AG09319 (cell line): ENCODE data around the gene REXO4.

ENCODE experiments used
- DNase-seq: peaks from one replicate; pipeline ENCODE4 v3.0.0-alpha.2; 2010; ENCODE audit warnings: low read depth; ENCODE audit errors: extremely low read depth
- CTCF ChIP-seq: IDR thresholded peaks from 2 replicates; pipeline ENCODE4 v1.5.1; 2011; ENCODE audit warnings: low read depth, mild to moderate bottlenecking, inconsistent platforms, low read length, moderate library complexity

The REXO4 gene

GRCh38 chr9:133439337-133439736 is 21.5 kb upstream of the REXO4 start:
- TF ChIP-seq CTCF: no peak
- no peak for DNase-seq

GRCh38 chr9:133437753-133438531 is 20.1 kb upstream of the REXO4 start:
- no peak for TF ChIP-seq CTCF
- DNase-seq: no peak

DNA sequence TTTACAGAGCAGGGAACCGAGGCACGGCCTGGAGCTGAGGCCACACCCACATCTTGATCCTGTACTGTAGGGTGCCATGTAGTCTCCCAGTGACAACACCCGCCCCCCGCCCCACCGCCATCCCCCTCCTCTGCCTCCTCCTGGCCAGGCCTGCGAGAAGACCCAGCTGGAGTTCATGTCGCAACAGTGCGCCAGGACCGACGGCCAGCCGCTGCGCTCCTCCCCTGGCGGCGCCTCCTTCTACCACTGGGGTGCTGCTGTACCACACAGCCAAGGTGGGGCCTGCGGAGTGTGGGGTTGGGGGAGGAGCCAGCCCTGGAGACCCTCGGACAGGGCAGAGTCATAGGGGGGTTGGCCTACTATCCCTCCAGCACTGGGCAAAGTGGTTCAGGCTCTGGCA is 18.9 kb upstream of the REXO4 start:
- TF ChIP-seq CTCF: no peak
- DNase-seq: no peak

DNA sequence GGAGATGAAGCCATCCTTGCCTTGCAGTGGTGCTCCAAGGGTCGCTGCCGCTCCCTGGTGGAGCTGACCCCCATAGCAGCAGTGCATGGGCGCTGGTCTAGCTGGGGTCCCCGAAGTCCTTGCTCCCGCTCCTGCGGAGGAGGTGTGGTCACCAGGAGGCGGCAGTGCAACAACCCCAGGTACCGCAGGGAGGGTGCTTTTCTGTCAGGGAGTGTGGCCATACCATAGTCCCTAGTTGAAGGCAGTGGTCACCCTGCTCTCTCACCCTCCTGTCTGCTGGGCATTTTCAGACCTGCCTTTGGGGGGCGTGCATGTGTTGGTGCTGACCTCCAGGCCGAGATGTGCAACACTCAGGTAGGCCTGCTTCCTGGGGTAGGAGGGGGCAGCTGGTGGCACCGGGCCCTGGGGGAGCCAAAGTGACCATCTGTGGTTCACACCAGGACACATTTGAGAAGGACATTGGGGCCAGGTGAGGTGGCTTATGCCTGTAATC is 15.6 kb upstream of the REXO4 start:
- no peak for DNase-seq
- no peak for TF ChIP-seq CTCF

DNA sequence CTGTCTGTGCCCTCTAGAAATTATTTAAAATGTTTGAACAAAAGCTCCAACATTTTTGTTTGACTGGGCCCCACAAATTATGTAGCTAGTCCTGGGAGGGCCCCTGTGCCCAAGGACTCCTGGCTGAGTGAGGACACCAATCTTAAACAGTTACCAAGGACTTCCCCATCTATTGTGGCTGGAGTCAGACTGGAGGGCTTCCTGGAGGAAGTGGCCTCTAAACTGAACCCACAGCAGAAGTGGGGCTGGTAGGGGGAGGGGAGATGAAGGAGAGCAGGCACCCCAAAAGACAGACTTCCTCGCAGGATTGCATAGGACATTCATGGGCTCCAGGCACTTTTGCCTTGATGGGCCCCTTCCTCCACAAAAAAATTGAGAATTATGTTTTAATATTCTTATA is 12.4 kb upstream of the REXO4 start:
- TF ChIP-seq CTCF: no peak
- no peak for DNase-seq

- no peak for DNase-seq
- peak; percentile 22 for TF ChIP-seq CTCF
These were observed 11.9 kb upstream of the REXO4 start for GRCh38 chr9:133429641-133430161.

GRCh38 chr9:133429214-133429613 is 11.4 kb upstream of the REXO4 start:
- no peak for TF ChIP-seq CTCF
- DNase-seq: no peak
